Transverse colon (tissue), 4 donors: ENCODE measurements around the gene PRKCE. TPM values are rescaled to one million over a fixed set of nuclear protein-coding genes. Genes with fewer than 3 reads are reported as not detected.

Source experiments
- DNase-seq: peaks from one replicate; pipeline ENCODE4 v3.0.0-alpha.2; 2019
- H3K27ac ChIP-seq, 4 donors: fragments of 200-600 bp; sonication (generic); 2 replicates each; pipeline ENCODE4 v1.5.1; 2016 to 2018; ENCODE audit warnings: inconsistent platforms in 4 of 4
- H3K27me3 ChIP-seq: fragments of 200-600 bp; sonication (generic); 2 replicates; pipeline ENCODE4 v1.5.1; 2017; ENCODE audit warnings: inconsistent platforms
- H3K36me3 ChIP-seq, 4 donors: fragments of 200-600 bp; sonication (generic); 2 replicates each; pipeline ENCODE4 v1.5.1; 2017 to 2019; ENCODE audit warnings: inconsistent platforms in 4 of 4
- H3K4me1 ChIP-seq, 4 donors: fragments of 200-600 bp; sonication (generic); 2 replicates each; pipeline ENCODE4 v1.5.1; 2017 to 2020; ENCODE audit warnings: inconsistent platforms in 4 of 4
- H3K4me3 ChIP-seq, 4 donors: fragments of 200-600 bp; sonication (generic); 1 replicate in 1 of 4; 2 replicates in 3 of 4; pipeline versions ENCODE4 v1.5.1 to v1.6.1; 2017 to 2019; ENCODE audit warnings: inconsistent platforms in 4 of 4
- H3K9me3 ChIP-seq, 2 donors: fragments of 200-600 bp; sonication (generic); 2 replicates each; pipeline ENCODE4 v1.5.1; 2017 to 2019; ENCODE audit warnings: inconsistent platforms in 2 of 2
- EP300 ChIP-seq: sonication (generic); formaldehyde crosslinking; IDR thresholded peaks from one replicate; pipeline ENCODE4 v1.6.1; 2017; ENCODE audit warnings: antibody characterized with exemption, low read depth
- POLR2A ChIP-seq: fragments of 450-650 bp; IDR thresholded peaks from one replicate; pipeline ENCODE4 v1.6.1; 2016; ENCODE audit warnings: antibody characterized with exemption, mild to moderate bottlenecking, moderate library complexity
- POLR2AphosphoS5 ChIP-seq, 3 donors: sonication (generic); formaldehyde crosslinking; IDR thresholded peaks; one replicate each; pipeline ENCODE4 v1.6.1; 2016; ENCODE audit warnings: antibody characterized with exemption in 3 of 3
- WGBS, 2 donors: methylation state at CpG; one replicate each; pipeline ENCODE4 v1.1.5; 2018; ENCODE audit warnings: low coverage in 1 of 2; 5-methylcytosine and 5-hydroxymethylcytosine counted together
- in situ Hi-C, 4 donors: fragments of 200-750 bp; cut with MboI; loops; one replicate each; pipeline versions ENCODE4 v1.15.0 to v1.15.1; 2017; ENCODE audit warnings: low sequenced_read_pairs in 3 of 4, low pct_ligation_motif_present in 1 of 4, low pct_unique_long_range_greater_than_20kb in 1 of 4
- intact Hi-C: fragments of 100-400 bp; cut with DNase I; formaldehyde crosslinking; loops from one replicate; pipeline ENCODE4 v1.15.1; 2023; ENCODE audit warnings: low total_unique reads
- total RNA-seq, 4 donors: library from RNA; depleted of rRNA; stranded (reverse); fragments of >200 nt; gene quantifications; one replicate each; pipeline ENCODE4 v1.1.0, GENCODE V29; 2016
- TF ChIP-seq, protein P1 (sequence below), 5 experiments: fragments of 200-600 bp in 3 of 5; fragments of 450-650 bp in 2 of 5; sonication (generic) in 3 of 5; IDR thresholded peaks; 1 replicate in 2 of 5; 2 replicates in 3 of 5; pipeline ENCODE4 v1.5.1; 2016 to 2017; ENCODE audit warnings: antibody characterized with exemption in 5 of 5, inconsistent platforms in 3 of 5, mild to moderate bottlenecking in 2 of 5, moderate library complexity in 1 of 5

PRKCE gene
- total RNA-seq, 4 donors from 2014 or later = 8.6 to 20.6 (median 11.3) TPM

DNA sequence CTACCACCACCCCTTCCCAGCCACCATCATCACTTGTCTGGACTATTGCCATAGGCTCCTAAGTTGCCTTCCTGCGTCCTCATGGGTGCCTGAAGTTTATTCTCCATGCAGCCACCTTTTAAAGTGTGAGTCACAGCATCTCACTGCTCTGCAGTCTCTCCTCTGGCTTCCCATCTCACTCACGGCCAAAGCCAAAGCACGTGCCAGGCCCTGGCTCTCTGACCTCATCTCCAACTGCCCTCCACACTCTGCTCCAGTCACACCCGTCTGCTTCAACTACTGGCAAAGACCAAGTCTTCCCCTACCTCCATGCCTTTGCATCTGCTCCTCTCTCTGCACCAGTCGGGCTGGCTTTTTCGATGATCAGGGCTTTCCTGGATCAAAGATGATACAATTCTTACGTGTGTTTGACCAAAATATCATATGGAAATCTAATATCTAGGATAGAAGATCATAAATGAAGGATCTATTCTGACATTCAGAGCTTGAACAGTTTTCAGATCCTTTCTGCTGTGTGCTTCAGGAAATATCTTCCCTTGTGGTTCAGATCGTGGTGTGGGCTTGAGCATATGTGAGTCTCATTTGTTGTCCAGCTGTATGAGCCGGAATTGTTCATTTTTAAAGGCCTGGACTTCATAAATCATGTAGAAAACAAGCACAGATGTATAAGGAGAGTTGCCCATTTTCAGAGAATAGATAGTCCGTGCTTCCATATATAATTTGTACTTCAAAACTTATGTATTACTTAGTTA, 175.6 kb downstream of the PRKCE start:
- in situ Hi-C loops = no loop called here
- Histone ChIP-seq H3K4me1 (peaks cover 3 to 12% (median 4%) of the 10 kb centered on the region in 4 donors), H3K27me3 (no peaks in the 10 kb centered on the region), H3K9me3 (peaks cover 8 to 10% of the 10 kb centered on the region in 2 donors), H3K27ac (peak overlapping the region in 3 of 4 donors; percentile 35 to 42 (median 37)), H3K36me3 (no peaks in the 10 kb centered on the region), H3K4me3 (no peak overlapping the region)
- intact Hi-C loops = loop anchor here (10.0 kb wide), 1 partner anchor 58 kb away; no protein-coding TSS in a partner anchor
- TF ChIP-seq POLR2AphosphoS5 (IDR thresholded peaks at IDR 0.05) (peak in 1 of 3 donors; percentile 6), POLR2A (no peak)
- TF ChIP-seq, protein P1, sequence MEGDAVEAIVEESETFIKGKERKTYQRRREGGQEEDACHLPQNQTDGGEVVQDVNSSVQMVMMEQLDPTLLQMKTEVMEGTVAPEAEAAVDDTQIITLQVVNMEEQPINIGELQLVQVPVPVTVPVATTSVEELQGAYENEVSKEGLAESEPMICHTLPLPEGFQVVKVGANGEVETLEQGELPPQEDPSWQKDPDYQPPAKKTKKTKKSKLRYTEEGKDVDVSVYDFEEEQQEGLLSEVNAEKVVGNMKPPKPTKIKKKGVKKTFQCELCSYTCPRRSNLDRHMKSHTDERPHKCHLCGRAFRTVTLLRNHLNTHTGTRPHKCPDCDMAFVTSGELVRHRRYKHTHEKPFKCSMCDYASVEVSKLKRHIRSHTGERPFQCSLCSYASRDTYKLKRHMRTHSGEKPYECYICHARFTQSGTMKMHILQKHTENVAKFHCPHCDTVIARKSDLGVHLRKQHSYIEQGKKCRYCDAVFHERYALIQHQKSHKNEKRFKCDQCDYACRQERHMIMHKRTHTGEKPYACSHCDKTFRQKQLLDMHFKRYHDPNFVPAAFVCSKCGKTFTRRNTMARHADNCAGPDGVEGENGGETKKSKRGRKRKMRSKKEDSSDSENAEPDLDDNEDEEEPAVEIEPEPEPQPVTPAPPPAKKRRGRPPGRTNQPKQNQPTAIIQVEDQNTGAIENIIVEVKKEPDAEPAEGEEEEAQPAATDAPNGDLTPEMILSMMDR (IDR thresholded peaks at IDR 0.05) = no peak
- peak; percentile 38 for DNase-seq
- WGBS, 2 donors = 79 to 84% methylated on average over 4 to 10 of the region's 10 CpGs

DNA sequence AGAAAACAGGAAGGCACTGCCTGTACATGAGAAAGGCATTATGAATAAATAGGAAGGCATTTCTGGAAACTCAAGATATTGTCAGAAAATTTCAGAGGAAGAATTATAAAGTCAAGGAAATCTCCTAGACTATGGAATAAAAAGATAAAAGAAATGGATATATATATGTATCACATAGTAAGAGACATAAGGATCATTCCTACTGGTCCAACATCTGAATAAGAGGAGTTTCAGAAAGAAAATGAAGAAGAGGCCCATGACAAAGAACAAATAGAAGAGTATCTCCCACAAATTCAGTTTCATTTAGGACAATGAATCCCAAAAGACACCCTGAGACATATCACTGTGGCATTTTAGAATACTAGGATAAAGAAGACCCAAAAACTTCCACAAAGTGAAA, 178.8 kb downstream of the PRKCE start:
- Histone ChIP-seq H3K4me3 (no peak overlapping the region), H3K4me1 (peaks cover 0 to 7% (median 0%) of the 10 kb centered on the region in 4 donors), H3K36me3 (no peaks in the 10 kb centered on the region), H3K27me3 (no peaks in the 10 kb centered on the region), H3K9me3 (peaks cover 8 to 10% of the 10 kb centered on the region in 2 donors), H3K27ac (no peak overlapping the region)
- TF ChIP-seq POLR2AphosphoS5 (IDR thresholded peaks at IDR 0.05) (no peak), EP300 (no peak), POLR2A (no peak)
- TF ChIP-seq, protein P1 (IDR thresholded peaks at IDR 0.05) = no peak
- in situ Hi-C loops (no loop called here), intact Hi-C loops (no loop called here)
- no peak for DNase-seq

DNA sequence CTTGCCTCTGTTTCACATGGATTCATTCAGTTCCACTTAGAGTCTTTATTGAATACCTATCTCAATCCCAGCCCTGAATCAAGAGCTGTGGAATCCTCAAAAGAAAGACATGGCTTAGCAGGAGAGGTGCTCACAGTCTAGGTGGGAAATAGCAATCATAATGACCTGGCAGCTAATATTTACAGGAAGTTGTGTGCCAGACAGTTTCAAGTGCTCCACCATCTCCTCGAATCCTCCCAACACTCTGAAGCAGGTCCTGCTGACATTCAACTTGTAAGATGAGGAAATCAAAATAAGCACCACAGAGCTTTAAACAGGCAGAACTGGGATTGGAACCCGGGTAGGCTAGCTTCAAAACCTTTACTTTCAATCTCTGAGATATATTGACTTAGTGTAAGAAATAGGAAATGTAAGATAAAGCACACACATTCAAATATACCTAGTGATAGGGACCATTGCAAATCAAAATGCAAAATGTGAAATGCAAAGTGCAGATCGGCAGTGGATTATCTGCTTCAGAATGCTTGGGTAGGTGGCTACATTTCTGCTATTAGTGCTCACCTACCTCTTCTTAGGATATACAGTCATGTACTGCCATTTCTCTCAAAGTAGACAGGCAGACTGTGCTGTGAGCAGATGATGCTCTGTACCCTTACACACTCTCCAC, 182.0 kb downstream of the PRKCE start:
- Histone ChIP-seq H3K9me3 (peaks cover 8 to 10% of the 10 kb centered on the region in 2 donors), H3K4me3 (no peak overlapping the region), H3K36me3 (no peaks in the 10 kb centered on the region), H3K27ac (no peak overlapping the region), H3K4me1 (peaks cover 0 to 7% (median 1%) of the 10 kb centered on the region in 4 donors), H3K27me3 (no peaks in the 10 kb centered on the region)
- WGBS, 2 donors = 52 to 80% methylated on average over 2 to 3 of the region's 3 CpGs
- in situ Hi-C loops (no loop called here), intact Hi-C loops (no loop called here)
- no peak for DNase-seq
- no peak for TF ChIP-seq EP300
- no peak for TF ChIP-seq POLR2AphosphoS5 (IDR thresholded peaks at IDR 0.05)
- no peak for TF ChIP-seq POLR2A
- TF ChIP-seq, protein P1 (IDR thresholded peaks at IDR 0.05) = no peak

DNA sequence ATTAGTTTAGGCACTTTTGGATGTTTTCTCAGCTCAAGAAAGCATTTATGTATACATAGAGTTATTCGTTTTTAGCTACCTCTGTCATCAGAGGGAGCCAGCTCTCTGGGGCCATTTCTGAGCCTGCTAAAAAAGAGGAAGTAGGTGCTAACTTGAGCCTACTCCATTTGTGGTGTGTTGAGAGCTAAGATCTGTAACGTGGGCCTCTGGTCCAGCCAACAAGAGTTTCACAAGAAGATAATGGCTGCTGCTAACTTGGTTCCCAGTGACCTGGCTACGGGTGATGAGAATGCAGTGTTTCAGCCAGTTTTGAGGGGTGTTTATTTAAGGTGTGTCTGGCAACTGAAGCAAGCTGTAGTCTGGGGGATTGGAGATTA, 182.5 kb downstream of the PRKCE start:
- in situ Hi-C loops (no loop called here), intact Hi-C loops (no loop called here)
- Histone ChIP-seq H3K27me3 (no peaks in the 10 kb centered on the region), H3K36me3 (no peaks in the 10 kb centered on the region), H3K4me1 (peaks cover 0 to 7% (median 1%) of the 10 kb centered on the region in 4 donors), H3K9me3 (peaks cover 8 to 10% of the 10 kb centered on the region in 2 donors), H3K4me3 (no peak overlapping the region), H3K27ac (no peak overlapping the region)
- TF ChIP-seq, protein P1 (IDR thresholded peaks at IDR 0.05) = no peak
- TF ChIP-seq POLR2AphosphoS5 (IDR thresholded peaks at IDR 0.05) = no peak
- TF ChIP-seq EP300 = no peak
- no peak for TF ChIP-seq POLR2A
- no peak for DNase-seq
- WGBS, 2 donors = 54 to 60% methylated on average over 1 to 3 of the region's 3 CpGs
